Heart left ventricle (tissue), 16 donors: ENCODE results near the gene CCDC69. TPM values are rescaled to one million over a fixed set of nuclear protein-coding genes. Genes with fewer than 3 reads are reported as not detected.
A peak's percentile ranks its signal among the peaks of the same experiment; 100 is the strongest.

Experiments
- ATAC-seq, 4 donors: fragments of 200-7000 bp; cut with Tn5 transposase; one replicate each; pipeline ENCODE4 v1.9.1; 2020 to 2022; ENCODE audit warnings: moderate library complexity in 4 of 4, mild to moderate bottlenecking in 3 of 4, moderate number of reproducible peaks in 1 of 4
- DNase-seq, 5 donors: peaks; one replicate each; pipeline ENCODE4 v3.0.0-alpha.2; 2020
- H3K27ac ChIP-seq, 12 donors: fragments of 200-600 bp; sonication (generic) in 4 of 12; one replicate each; pipeline versions ENCODE4 v1.5.0 to v1.8.0; 2016 to 2022; ENCODE audit warnings: mild to moderate bottlenecking in 2 of 12
- H3K27me3 ChIP-seq, 9 donors: fragments of 200-600 bp; sonication (generic) in 2 of 9; one replicate each; pipeline versions ENCODE4 v1.5.1 to v1.8.0; 2016 to 2022; ENCODE audit warnings: mild to moderate bottlenecking in 3 of 9
- H3K36me3 ChIP-seq, 9 donors: fragments of 200-600 bp; sonication (generic) in 2 of 9; one replicate each; pipeline versions ENCODE4 v1.5.0 to v1.8.0; 2018 to 2022; ENCODE audit warnings: mild to moderate bottlenecking in 2 of 9
- H3K4me1 ChIP-seq, 12 donors: fragments of 200-600 bp; sonication (generic) in 4 of 12; one replicate each; pipeline versions ENCODE4 v1.5.0 to v1.8.0; 2016 to 2022; ENCODE audit warnings: mild to moderate bottlenecking in 3 of 12
- H3K4me3 ChIP-seq, 12 donors: fragments of 200-600 bp; sonication (generic) in 4 of 12; one replicate each; pipeline versions ENCODE4 v1.5.0 to v1.8.0; 2017 to 2022; ENCODE audit warnings: mild to moderate bottlenecking in 9 of 12, moderate library complexity in 4 of 12
- H3K9me3 ChIP-seq, 12 donors: fragments of 200-600 bp; sonication (generic) in 4 of 12; one replicate each; pipeline versions ENCODE4 v1.5.0 to v1.8.0; 2016 to 2022; ENCODE audit warnings: mild to moderate bottlenecking in 1 of 12
- CTCF ChIP-seq, 12 donors: fragments of 200-600 bp; sonication (generic) in 4 of 12; IDR thresholded peaks; one replicate each; pipeline versions ENCODE4 v1.5.0 to v1.8.0; 2018 to 2022; ENCODE audit warnings: antibody characterized with exemption in 12 of 12, mild to moderate bottlenecking in 5 of 12
- POLR2A ChIP-seq, 2 donors: fragments of 450-650 bp; IDR thresholded peaks; one replicate each; pipeline ENCODE4 v1.6.1; 2017; ENCODE audit warnings: antibody characterized with exemption in 2 of 2, mild to moderate bottlenecking in 2 of 2, moderate library complexity in 2 of 2
- WGBS, 4 donors: extraction: QIAGEN DNeasy Blood & Tissue Kit in 2 of 4; methylation state at CpG; one replicate each; pipeline versions ENCODE4 v1.1.5 to v1.1.7; 2013 to 2018; 5-methylcytosine and 5-hydroxymethylcytosine counted together
- intact Hi-C, 10 donors: fragments of 100-400 bp; cut with DNase I; formaldehyde crosslinking; loops; one replicate each; pipeline versions ENCODE4 v1.11.1 to v1.14.2; 2022
- polyA plus RNA-seq, 2 donors: library from polyadenylated mRNA; stranded (reverse); fragments of 200-250 nt; gene quantifications; one replicate each; pipeline ENCODE4 v1.2.3, GENCODE V29; 2013
- total RNA-seq, 9 donors: library from RNA; depleted of rRNA in 2 of 9; stranded (reverse); fragments of >200 nt in 2 of 9; fragmentation: NEBNext Ultra II Directional in 3 of 9; extraction: Animal tissue kit (Norgen Biotek cat#: 25700) in 3 of 9; gene quantifications; one replicate each; pipeline versions ENCODE4 v1.1.0 to v1.2.4, GENCODE V29; 2016 to 2023
- donor health status: ischemic (EF 13 %, LVEDD 7.1; RV severe dilation, severe dysfunction).
- donor health status: healthy with polysubstance abuse.
- donor health status: DM: no; HTN: yes; CAD: no.
- donor health status: DM: no; HTN: no; CAD: no.
- donor health status: ischemic (EF 25% LVEDD 6.9; RV normal size, moderate dysfunction).
- donor health status: ischemic (EF 25% LVEDD 5.7; RV mildly dilated, moderate dysfunction).
- donor health status: healthy.
- donor health status: DM: yes; HTN: yes; CAD: no.
- donor health status: ischemic (EF 35%, LVEDD 5.7; RV mildly dilated, moderate dysfunction).
- donor health status: nonischemic (EF 11% LVEDD 7.7; RV severe dilation, severe dysfunction).
- donor health status: DM: yes; HTN: yes; CAD: no.
- donor health status: PGD.
- donor health status: ischemic (EF 29% LVEDD 5.4; RV normal size, mild dysfunction).
- donor health status: nonischemic (EF 23%, LVEDD 6.1; RV moderate dilation, normal function).

CCDC69 gene
- total and polyA plus RNA-seq, 11 donors = 82.5 to 245 (median 119) TPM

DNA sequence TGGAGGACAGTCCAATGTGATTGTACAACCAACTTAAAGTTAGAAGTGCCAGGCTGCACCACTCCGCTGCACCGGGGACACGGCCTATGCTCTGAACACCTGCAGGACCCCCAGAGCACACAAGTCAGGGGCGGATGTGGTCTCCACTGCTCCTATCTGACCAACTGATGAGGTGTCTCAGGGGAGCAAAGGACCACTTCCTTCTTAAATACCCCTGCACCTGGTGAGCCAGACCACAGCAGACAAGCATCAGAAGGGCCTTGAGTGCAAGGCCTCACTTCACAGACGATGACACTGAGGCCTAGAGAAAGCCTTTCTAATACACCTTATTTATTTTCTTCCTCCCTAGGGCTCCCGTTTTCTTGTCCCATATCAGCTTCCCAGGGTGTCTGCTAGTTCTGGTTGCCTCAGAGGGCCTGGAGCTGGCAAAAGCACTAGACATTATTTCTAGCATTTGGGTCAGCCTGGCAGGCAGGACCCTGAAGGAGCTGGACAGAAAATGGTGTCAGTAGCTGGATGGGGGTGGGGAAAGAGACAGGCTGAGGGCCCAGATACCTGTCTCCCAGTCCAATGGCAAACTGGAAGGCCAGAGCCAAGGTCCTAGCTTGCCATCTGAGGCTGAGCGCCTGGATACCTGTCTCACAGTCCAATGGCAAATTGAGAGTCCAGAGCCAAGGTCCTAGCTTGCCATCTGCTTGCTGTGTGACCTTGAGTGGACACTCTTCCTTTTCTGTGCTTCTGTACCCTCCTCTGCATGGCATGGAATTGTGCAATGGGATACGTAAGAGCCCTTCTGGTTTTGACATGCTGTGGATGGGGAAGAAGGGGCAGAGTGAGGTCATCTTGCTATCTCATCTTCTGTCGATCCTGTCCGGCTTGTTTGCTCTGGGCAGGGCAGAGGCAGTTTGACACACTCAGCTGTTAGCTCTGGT is 9.0 kb downstream of the CCDC69 start:
- peak overlapping the region in 1 of 12 donors; percentile 56 for H3K4me3 ChIP-seq
- no peaks in the 10 kb centered on the region for H3K27me3 ChIP-seq
- peaks cover 19 to 97% (median 70%) of the 10 kb centered on the region in 12 donors for H3K4me1 ChIP-seq
- peak overlapping the region; percentile 2 to 98 (median 82) for H3K27ac ChIP-seq
- WGBS, 4 donors = 61 to 70% (median 67%) methylated on average over 10 of the region's 10 CpGs
- TF ChIP-seq CTCF (IDR thresholded peaks at IDR 0.05) (no peak), POLR2A (IDR thresholded peaks at IDR 0.05) (no peak)
- H3K9me3 ChIP-seq = no peaks in the 10 kb centered on the region
- DNase-seq (no peak), ATAC-seq (peak in 2 of 4 donors; percentile 42 to 50)
- intact Hi-C loops = no loop called here
- peaks cover 0 to 6% (median 0%) of the 10 kb centered on the region in 9 donors for H3K36me3 ChIP-seq

GRCh38 chr5:151213803-151214613 is 9.9 kb downstream of the CCDC69 start:
- intact Hi-C loops = no loop called here
- TF ChIP-seq POLR2A (IDR thresholded peaks at IDR 0.05) (peak in 1 of 2 donors; percentile 54), CTCF (IDR thresholded peaks at IDR 0.05) (no peak)
- Histone ChIP-seq H3K36me3 (peaks cover 0 to 6% (median 0%) of the 10 kb centered on the region in 9 donors), H3K4me1 (peaks cover 19 to 96% (median 71%) of the 10 kb centered on the region in 12 donors), H3K27ac (peak overlapping the region; percentile 79 to 98 (median 82)), H3K27me3 (no peaks in the 10 kb centered on the region), H3K9me3 (no peaks in the 10 kb centered on the region), H3K4me3 (peak overlapping the region in 6 of 12 donors; percentile 1 to 56 (median 14))
- ATAC-seq = peak; percentile 83 to 96 (median 92)
- peak; percentile 87 to 91 (median 90) for DNase-seq
- WGBS, 4 donors = 9 to 16% (median 10%) methylated on average over 9 of the region's 9 CpGs

DNA sequence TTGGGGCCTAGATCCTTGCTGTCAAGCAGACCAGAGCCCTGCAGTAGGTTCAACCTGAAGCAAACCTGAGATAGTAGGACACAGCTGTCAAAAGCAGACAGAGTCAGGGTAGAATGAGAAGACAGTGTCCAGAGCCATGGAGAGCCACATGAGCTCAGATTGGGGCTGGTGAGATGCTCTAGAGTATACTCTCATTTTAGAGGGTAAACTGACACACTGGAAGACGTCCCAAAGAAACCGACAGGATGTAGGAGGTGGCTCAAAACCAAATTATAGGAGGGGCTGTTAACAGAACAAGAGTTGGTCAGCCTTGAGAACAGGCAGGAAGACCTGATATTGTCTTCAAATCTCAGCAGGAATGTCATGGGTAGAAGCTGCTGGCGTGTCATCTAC is 11.5 kb downstream of the CCDC69 start:
- DNase-seq = no peak
- Histone ChIP-seq H3K4me3 (peak overlapping the region in 1 of 12 donors; percentile 56), H3K27me3 (no peaks in the 10 kb centered on the region), H3K27ac (peak overlapping the region; percentile 30 to 98 (median 82)), H3K36me3 (peaks cover 0 to 6% (median 0%) of the 10 kb centered on the region in 9 donors), H3K9me3 (no peaks in the 10 kb centered on the region), H3K4me1 (peaks cover 19 to 96% (median 74%) of the 10 kb centered on the region in 12 donors)
- ATAC-seq = no peak
- intact Hi-C loops = no loop called here
- TF ChIP-seq POLR2A (IDR thresholded peaks at IDR 0.05) (no peak), CTCF (IDR thresholded peaks at IDR 0.05) (no peak)
- 50 to 67% (median 59%) methylated on average over 3 of the region's 3 CpGs for WGBS, 4 donors
